GM19240 (cell line): ENCODE data around the gene ENHO.
"Not testable (repeated sequence)": the region's sequence is repeated elsewhere in the genome, so short reads cannot be mapped to it uniquely, and the experiment has no call there.

Source experiments
- DNase-seq: peaks from one replicate; pipeline ENCODE4 v3.0.0; 2011; ENCODE audit warnings: low spot score; ENCODE audit not compliant: insufficient read length

The ENHO gene

GRCh38 chr9:34532041-34532440 lies 9.3 kb upstream of the ENHO start:
- not testable (repeated sequence) for DNase-seq

- DNase-seq: no peak
Observed at GRCh38 chr9:34526026-34526425, 3.2 kb upstream of the ENHO start.

DNA sequence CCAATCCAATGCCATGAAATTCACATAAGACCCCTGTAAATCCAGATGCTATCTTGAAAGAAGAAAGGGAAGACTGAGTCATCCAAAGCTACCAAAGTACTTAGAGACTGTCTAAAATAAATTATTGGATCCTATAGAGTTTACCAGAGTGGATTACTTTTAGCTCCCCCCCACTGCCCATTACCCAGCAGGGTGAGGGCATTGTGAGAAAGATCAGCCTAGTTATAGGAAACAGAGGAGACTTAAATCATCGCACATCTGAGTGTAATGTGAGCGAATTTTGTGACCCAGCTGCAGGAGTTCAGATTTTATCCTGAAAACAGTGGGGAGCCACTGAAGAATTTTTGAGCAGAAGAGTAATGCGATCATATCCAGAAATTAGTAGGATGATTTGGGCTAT lies 1.6 kb upstream of the ENHO start:
- DNase-seq: no peak

GRCh38 chr9:34522091-34522887 lies 501 bp downstream of the ENHO start:
- DNase-seq: no peak

GRCh38 chr9:34521406-34522045 lies 1.3 kb downstream of the ENHO start:
- no peak for DNase-seq

GRCh38 chr9:34520505-34521385 lies 2.0 kb downstream of the ENHO start:
- DNase-seq: no peak

DNA sequence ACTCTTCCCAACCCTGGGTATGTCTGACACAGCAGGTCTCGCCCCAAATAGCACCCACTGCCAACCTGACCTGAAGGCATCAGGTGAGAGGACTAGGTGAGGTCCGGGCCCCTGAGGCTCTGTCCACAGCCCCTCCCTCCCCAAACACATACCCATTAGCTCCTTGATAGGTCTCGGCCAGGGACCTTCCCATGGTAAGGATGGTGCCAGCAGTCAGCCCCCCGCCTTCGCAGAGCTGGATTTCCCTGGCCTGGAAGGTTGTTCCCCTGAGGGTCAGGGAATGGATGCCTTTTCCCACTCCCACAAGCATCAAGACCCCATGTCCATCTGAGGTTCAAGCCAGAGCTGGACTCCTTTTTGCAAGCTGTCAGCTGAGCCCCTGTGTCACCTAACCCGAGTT lies 2.7 kb downstream of the ENHO start:
- no peak for DNase-seq

GRCh38 chr9:34519321-34520020 lies 3.3 kb downstream of the ENHO start:
- no peak for DNase-seq

DNA sequence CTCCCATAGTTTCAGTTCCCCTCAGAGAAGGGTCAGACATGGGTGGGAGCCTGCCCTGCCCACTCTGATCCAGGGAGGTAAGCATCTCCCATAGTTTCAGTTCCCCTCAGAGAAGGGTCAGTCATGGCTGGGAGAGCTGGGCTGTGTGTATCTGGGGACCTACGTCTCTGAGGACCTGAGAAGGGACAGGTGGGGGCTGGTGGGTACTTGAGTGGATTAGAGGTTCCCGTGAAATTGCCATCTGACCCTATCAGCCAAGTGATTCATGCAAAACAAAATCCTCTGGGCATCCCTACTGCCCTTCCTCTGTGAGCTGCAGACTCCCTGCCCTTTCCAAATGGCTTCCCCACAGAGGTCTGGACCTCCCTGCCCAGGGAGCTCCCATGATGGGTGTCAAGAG lies 3.9 kb downstream of the ENHO start:
- no peak for DNase-seq

GRCh38 chr9:34518110-34518616 lies 4.6 kb downstream of the ENHO start:
- no peak for DNase-seq

DNA sequence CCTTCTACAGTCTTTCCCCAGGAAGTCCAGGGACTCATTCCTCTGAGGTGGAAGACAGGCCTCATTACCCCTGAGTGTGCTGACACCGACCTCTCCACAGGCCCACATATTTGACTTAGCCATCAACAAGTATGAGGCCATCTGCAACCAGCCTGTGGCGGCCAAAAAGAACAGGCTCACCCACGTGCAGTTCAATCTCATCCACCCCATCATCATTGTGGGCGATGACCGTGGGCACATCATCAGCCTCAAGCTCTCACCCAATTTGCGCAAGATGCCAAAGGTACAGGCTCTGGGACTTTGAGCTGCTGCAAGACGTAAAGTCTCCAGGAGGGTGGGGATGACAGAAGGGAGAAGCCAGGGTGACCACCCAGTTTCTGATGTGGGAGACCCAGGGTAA lies 5.6 kb downstream of the ENHO start:
- no peak for DNase-seq

DNA sequence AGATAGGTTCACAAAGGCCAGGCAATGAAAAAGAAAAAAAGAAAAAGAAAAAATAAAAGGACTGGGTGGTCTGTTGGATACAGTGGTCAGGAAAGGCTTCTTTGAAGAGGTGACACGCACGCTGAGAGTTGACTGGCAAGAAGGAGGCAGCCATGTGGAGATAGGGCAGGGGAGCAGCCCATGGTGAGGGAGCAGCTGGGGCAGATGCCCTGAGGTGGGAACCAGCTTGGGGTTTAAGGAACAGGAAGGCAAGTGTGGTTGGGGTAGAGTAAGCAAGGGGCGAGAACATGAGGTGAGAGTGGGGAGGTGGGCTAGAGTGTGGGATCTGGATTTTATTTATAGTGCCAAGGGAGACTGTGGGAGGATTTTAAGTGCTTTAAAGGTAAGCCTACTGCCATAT lies 6.8 kb downstream of the ENHO start:
- DNase-seq: no peak

- no peak for DNase-seq
Observed at GRCh38 chr9:34514816-34515215, 8.0 kb downstream of the ENHO start.

GRCh38 chr9:34514401-34514800 lies 8.4 kb downstream of the ENHO start:
- DNase-seq: no peak

DNA sequence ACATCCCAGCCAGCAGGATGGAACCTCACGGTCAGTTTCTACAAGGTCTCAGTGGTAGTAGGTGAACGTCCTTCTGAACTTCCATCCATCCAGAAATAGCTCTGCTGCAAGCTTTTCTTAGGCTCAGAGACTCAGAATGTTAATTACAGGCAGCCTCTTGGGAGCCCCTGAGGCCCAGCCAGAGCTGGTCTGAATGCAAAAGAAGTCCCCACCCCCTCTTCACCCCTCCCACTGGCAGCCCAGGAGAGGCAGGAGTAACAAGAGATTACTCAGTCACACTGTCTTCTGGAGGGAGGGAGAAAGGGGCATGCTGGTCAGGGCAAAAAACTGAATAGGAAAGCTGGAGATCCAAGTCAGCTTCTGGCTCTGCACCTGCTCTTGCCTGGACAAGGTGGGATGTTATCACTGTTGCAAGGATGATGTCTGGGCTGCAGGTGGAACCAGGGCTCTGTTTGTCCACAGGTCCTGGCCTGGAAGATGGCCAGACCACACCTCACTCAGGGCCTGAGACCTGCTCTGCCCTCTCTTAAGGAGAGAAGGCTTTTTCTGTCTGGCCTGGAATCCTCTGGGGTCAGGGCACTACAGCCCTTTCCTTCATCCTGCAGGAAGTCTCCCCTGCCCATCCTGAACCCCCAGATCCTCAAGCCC lies 9.1 kb downstream of the ENHO start:
- DNase-seq: no peak

- DNase-seq: no peak
Observed at GRCh38 chr9:34512131-34513078, 10.4 kb downstream of the ENHO start.

DNA sequence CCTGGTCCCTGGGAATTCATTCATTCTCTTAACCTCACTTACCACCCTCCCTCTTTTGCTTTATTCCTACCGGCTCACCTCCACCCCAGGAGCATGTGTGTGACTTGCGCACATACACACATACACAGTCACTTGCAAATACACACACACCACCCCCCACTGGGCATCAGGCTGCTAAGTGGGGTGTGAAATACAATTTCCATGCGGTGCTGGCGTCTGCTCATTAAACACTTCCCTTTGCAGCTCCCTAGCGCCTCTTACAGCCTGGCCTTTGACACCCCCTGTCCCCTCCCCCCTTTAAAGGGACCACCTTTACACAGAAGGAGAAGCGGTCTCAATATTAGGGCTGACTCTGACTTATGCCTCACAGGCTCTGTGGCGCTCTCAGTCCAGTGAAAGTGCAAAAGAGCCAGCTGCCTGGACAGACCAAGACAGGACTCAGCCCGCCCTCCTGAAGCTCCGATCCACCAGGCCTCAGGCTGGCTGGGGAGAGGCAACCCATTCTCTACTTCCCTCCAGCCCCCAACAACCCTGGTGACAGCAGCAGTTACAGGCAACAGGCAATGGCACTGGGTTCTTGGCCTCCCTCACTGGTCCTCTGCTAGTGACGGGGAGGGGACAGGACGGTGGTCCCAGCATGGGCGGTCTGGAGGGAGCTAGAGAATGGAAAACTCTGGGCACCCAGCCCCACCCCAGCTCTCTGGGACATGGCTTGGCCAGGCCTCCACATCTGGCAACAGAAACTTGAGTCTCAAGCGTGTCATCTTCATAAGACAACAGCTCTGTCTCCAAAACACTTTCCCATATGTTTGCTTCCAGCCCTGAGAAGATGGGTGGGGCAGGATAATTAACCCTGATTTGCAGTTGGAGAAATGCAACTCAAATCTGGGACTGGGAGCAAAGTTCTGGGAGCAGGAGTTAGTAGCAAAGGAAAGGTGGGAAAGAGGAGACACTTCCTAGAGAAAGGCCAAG lies 12.0 kb downstream of the ENHO start:
- no peak for DNase-seq

DNA sequence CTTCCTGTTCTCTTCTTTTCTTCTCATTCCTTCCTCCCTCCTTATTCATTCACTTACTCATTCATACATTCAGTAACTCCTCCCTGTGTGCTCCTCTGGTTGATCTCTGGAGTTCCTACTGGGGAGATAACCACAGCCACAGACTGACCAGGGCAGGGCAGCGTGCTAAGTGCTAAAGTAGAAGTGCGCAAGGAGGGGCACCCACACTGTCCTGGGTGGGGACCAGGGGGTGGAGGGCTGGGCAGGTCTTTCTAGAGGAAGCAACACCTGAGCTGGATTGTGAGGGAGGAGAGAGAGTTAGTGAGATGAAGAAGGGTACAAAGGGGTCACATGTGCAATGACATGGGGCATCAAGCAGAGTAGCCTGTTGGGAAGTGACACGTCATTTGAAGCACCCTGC lies 13.8 kb downstream of the ENHO start:
- DNase-seq: no peak
